HepG2 (cell line): ENCODE results near the gene JPT1. TPM values are rescaled to one million over a fixed set of nuclear protein-coding genes. Genes with fewer than 3 reads are reported as not detected.

Experiments used
- ATAC-seq: fragments of 200-7000 bp; cut with Tn5 transposase; 3 replicates; pipeline ENCODE4 v1.9.1; 2020; ENCODE audit warnings: mild to moderate bottlenecking, moderate library complexity
- BruUV-seq: library from RNA; stranded (reverse); fragments of 400-500 nt; replicated peaks from 2 replicates; lab custom pipeline; 2021; lab: Mats Ljungman, UMichigan
- CTCF ChIA-PET: fragments of 300-600 bp; formaldehyde crosslinking; extraction: SDS; loops from one replicate; lab custom pipeline; 2021; ENCODE audit warnings: low total read pairs, inconsistent platforms, low intra/inter-chr PET ratio; lab: Yijun Ruan, JAX
- POLR2A ChIA-PET: fragments of 350-600 bp; sonication (Branson Sonifier 250); formaldehyde crosslinking; loops from one replicate; lab custom pipeline; 2020; ENCODE audit warnings: antibody characterized with exemption, inconsistent platforms; lab: Yijun Ruan, JAX
- DNase-seq: peaks from one replicate; pipeline ENCODE4 v3.0.0-alpha.2; 2015; ENCODE audit warnings: low spot score
- FAIRE-seq: peaks from 3 replicates; lab custom pipeline; 2011; peaks lifted over from hg19 to GRCh38; lab: Jason Lieb, UNC
- H2AFZ ChIP-seq: one replicate; pipeline ENCODE4 v1.6.1; 2011; ENCODE audit warnings: low read length, inconsistent platforms
- H3K27ac ChIP-seq: fragments of 300-600 bp; 3 replicates; pipeline ENCODE4 v1.8.0; 2011; ENCODE audit warnings: mixed run types, mild to moderate bottlenecking, mixed read lengths, low read length, inconsistent platforms; ENCODE audit not compliant: insufficient read depth; ENCODE audit errors: extremely low read length
- H3K27me3 ChIP-seq, 2 experiments: fragments of 200-600 bp in 1 of 2; 2 replicates in 1 of 2; 3 replicates in 1 of 2; pipeline versions ENCODE4 v1.6.0 to v1.8.0; 2011; ENCODE audit warnings: low read length in 2 of 2, mild to moderate bottlenecking in 2 of 2, moderate library complexity in 2 of 2, inconsistent platforms in 1 of 2; ENCODE audit not compliant: insufficient read depth in 2 of 2, control insufficient read depth in 1 of 2
- H3K36me3 ChIP-seq, 2 experiments: fragments of 200-600 bp in 1 of 2; replicated peaks in 1 of 2; 2 replicates in 1 of 2; 3 replicates in 1 of 2; pipeline versions ENCODE4 v1.5.1 to v1.8.0; 2011; ENCODE audit warnings: low read length in 2 of 2, inconsistent platforms in 1 of 2; ENCODE audit not compliant: insufficient read depth in 2 of 2, control insufficient read depth in 1 of 2
- H3K4me1 ChIP-seq: 2 replicates; pipeline ENCODE4 v1.5.1; 2012; ENCODE audit warnings: low read length, inconsistent platforms; ENCODE audit not compliant: insufficient read depth
- H3K4me2 ChIP-seq: 2 replicates; pipeline ENCODE4 v1.6.0; 2011; ENCODE audit warnings: low read depth, low read length, inconsistent platforms
- H3K4me3 ChIP-seq, 3 experiments: fragments of 200-600 bp in 1 of 3; sonication (generic), shearing (Covaris generic) in 1 of 3; replicated peaks in 1 of 3; 2 replicates each; pipeline ENCODE4 v1.5.1; 2011 to 2016; ENCODE audit warnings: low read length in 3 of 3, inconsistent platforms in 2 of 3, low read depth in 2 of 3, mild to moderate bottlenecking in 2 of 3, control low read depth in 1 of 3, mixed read lengths in 1 of 3; ENCODE audit not compliant: insufficient read depth in 1 of 3
- H3K79me2 ChIP-seq: one replicate; pipeline ENCODE4 v1.6.1; 2011; ENCODE audit warnings: low read length, inconsistent platforms; ENCODE audit not compliant: insufficient read depth
- H3K9ac ChIP-seq: 2 replicates; pipeline ENCODE4 v1.6.0; 2011; ENCODE audit warnings: mild to moderate bottlenecking, low read depth, low read length, inconsistent platforms; ENCODE audit not compliant: insufficient read depth
- H3K9me3 ChIP-seq: 2 replicates; pipeline ENCODE4 v1.5.1; 2012; ENCODE audit warnings: mild to moderate bottlenecking, low read length
- H4K20me1 ChIP-seq: 2 replicates; pipeline ENCODE4 v1.6.0; 2011; ENCODE audit warnings: inconsistent platforms, mild to moderate bottlenecking, low read length, moderate library complexity; ENCODE audit not compliant: insufficient read depth
- ATF7 ChIP-seq, 2 experiments: fragments of 450-650 bp in 1 of 2; sonication (generic) in 1 of 2; formaldehyde crosslinking in 1 of 2; IDR thresholded peaks; 2 replicates each; pipeline versions ENCODE4 v1.4.0 to v1.6.1; 2016 to 2020; ENCODE audit warnings: antibody characterized with exemption in 1 of 2, mild to moderate bottlenecking in 1 of 2, missing genetic modification reagents in 1 of 2
- ELF1 ChIP-seq: sonication (generic); formaldehyde crosslinking; IDR thresholded peaks from 2 replicates; pipeline ENCODE4 v1.4.0; 2020; ENCODE audit warnings: missing genetic modification reagents
- ERF ChIP-seq: IDR thresholded peaks from 2 replicates; pipeline ENCODE4 v1.6.1; 2018; ENCODE audit warnings: missing biosample characterization, missing genetic modification reagents
- GABPB1 ChIP-seq: IDR thresholded peaks from 2 replicates; pipeline ENCODE4 v1.6.1; 2016; ENCODE audit warnings: mild to moderate bottlenecking, missing genetic modification reagents, moderate library complexity, missing compliant biosample characterization
- GPN1 ChIP-seq: sonication (generic); formaldehyde crosslinking; IDR thresholded peaks from 2 replicates; pipeline ENCODE4 v1.5.1; 2020; ENCODE audit warnings: missing genetic modification reagents, borderline replicate concordance
- IKZF4 ChIP-seq: sonication (generic); formaldehyde crosslinking; IDR thresholded peaks from 2 replicates; pipeline ENCODE4 v1.5.1; 2020; ENCODE audit warnings: borderline replicate concordance, mild to moderate bottlenecking, low read depth, missing genetic modification reagents; ENCODE audit errors: not compliant biosample characterization
- JUND ChIP-seq: sonication (generic); formaldehyde crosslinking; IDR thresholded peaks from 2 replicates; pipeline ENCODE4 v1.8.0; 2022; ENCODE audit warnings: mild to moderate bottlenecking, missing genetic modification reagents
- PAF1 ChIP-seq: IDR thresholded peaks from 2 replicates; pipeline ENCODE4 v1.6.1; 2016; ENCODE audit warnings: missing genetic modification reagents, missing compliant biosample characterization
- SSRP1 ChIP-seq: IDR thresholded peaks from 2 replicates; pipeline ENCODE4 v1.6.1; 2016; ENCODE audit warnings: control low read depth
- THYN1 ChIP-seq: sonication (generic); formaldehyde crosslinking; IDR thresholded peaks from 2 replicates; pipeline ENCODE4 v1.8.1; 2023; ENCODE audit warnings: low read depth, mild to moderate bottlenecking, moderate library complexity, missing genetic modification reagents, borderline replicate concordance
- ZC3H4 ChIP-seq: sonication (generic); formaldehyde crosslinking; IDR thresholded peaks from 2 replicates; pipeline ENCODE4 v1.4.0; 2020; ENCODE audit warnings: missing genetic modification reagents, borderline replicate concordance
- ZFP36L1 ChIP-seq: sonication (generic); formaldehyde crosslinking; IDR thresholded peaks from 2 replicates; pipeline ENCODE4 v1.8.0; 2022; ENCODE audit warnings: mild to moderate bottlenecking, missing genetic modification reagents, moderate library complexity
- ZNF292 ChIP-seq: sonication (generic); formaldehyde crosslinking; IDR thresholded peaks from 2 replicates; pipeline ENCODE4 v1.8.1; 2022; ENCODE audit warnings: mild to moderate bottlenecking, low read depth, missing genetic modification reagents, borderline replicate concordance
- ZNF614 ChIP-seq: IDR thresholded peaks from 2 replicates; pipeline ENCODE4 v1.6.1; 2018; ENCODE audit warnings: missing biosample characterization, missing genetic modification reagents, inconsistent platforms, borderline replicate concordance
- ZNF770 ChIP-seq: sonication (generic); formaldehyde crosslinking; IDR thresholded peaks from 2 replicates; pipeline ENCODE4 v1.5.0; 2020; ENCODE audit warnings: mild to moderate bottlenecking, missing genetic modification reagents
- ZNF891 ChIP-seq: sonication (generic); formaldehyde crosslinking; IDR thresholded peaks from 2 replicates; pipeline ENCODE4 v1.5.0; 2020; ENCODE audit warnings: mild to moderate bottlenecking, missing genetic modification reagents
- in situ Hi-C: cut with HindIII; loops from 2 replicates; pipeline ENCODE4 v1.10.0; 2017; ENCODE audit warnings: low pct_unique_long_range_greater_than_20kb; ENCODE audit not compliant: extremely low pct_ligation_motif_present
- intact Hi-C: fragments of 100-400 bp; cut with micrococcal nuclease; formaldehyde crosslinking; loops from one replicate; pipeline ENCODE4 v1.10.0; 2022; ENCODE audit not compliant: unreplicated experiment
- polyA plus RNA-seq, 8 experiments: library from polyadenylated mRNA; depleted of rRNA in 3 of 8; stranded (reverse) in 7 of 8; unstranded in 1 of 8; fragments of >200 nt; fragmentation: Illumina TruSeq in 4 of 8; extraction: Trizol in 4 of 8; gene quantifications; 2 replicates each; pipeline versions ENCODE4 v1.2.1 to v1.2.3, GENCODE V29; 2011 to 2016; ENCODE audit warnings: low read depth in 4 of 8, missing spikeins in 1 of 8, mixed read lengths in 1 of 8; ENCODE audit not compliant: insufficient read depth in 1 of 8
- total RNA-seq, 5 experiments: library from RNA; depleted of rRNA; stranded (reverse); fragments of >200 nt; fragmentation: Illumina TruSeq; extraction: Trizol; gene quantifications; 2 replicates each; pipeline ENCODE4 v1.2.3, GENCODE V29; 2016; ENCODE audit warnings: low read depth in 1 of 5

JPT1 gene
- total and polyA plus RNA-seq, 2 of the 13 experiments (the other 11 are each of a cell fraction or from before 2014, with no cell fraction given): 43.3 to 256 TPM

GRCh38 chr17:75115555-75115954 lies 38.8 kb downstream of the JPT1 start:
- in situ Hi-C loops (no loop called here), intact Hi-C loops (no loop called here)
- ChIA-PET CTCF (interaction anchor here (2.4 kb wide), 1 partner anchor 15 kb away, joined by 26 read pairs; the partner anchor contains the start of gene NT5C), POLR2A (interaction anchor here (0.6 to 2.3 kb wide), 2 partner anchors 59 to 85 kb away, joined by 4 to 15 read pairs; no protein-coding TSS in a partner anchor)
- no peak overlapping the region for H3K9ac ChIP-seq
- no peak overlapping the region for H3K4me2 ChIP-seq
- DNase-seq: no peak
- no peak overlapping the region for H3K4me3 ChIP-seq
- BruUV-seq: no TSS peak
- no peaks in the 10 kb centered on the region for H3K9me3 ChIP-seq
- H4K20me1 ChIP-seq: no peaks in the 10 kb centered on the region
- no peak for ATAC-seq
- peaks cover 0 to 3% of the 10 kb centered on the region in 2 experiments; a peak in 3 of 5 replicates for H3K36me3 ChIP-seq
- H3K4me1 ChIP-seq: peaks cover 28% of the 10 kb centered on the region
- H2AFZ ChIP-seq: no peak overlapping the region
- no peak for FAIRE-seq
- H3K27ac ChIP-seq: no peak overlapping the region
- TF ChIP-seq ELF1 (no peak), ZNF770 (CRISPR knock-in tag) (no peak), ZNF614 (no peak), ATF7 (IDR thresholded peaks at IDR 0.05) (no peak), ATF7 (CRISPR knock-in tag; IDR thresholded peaks at IDR 0.05) (no peak), ZNF891 (no peak), GABPB1 (CRISPR knock-in tag) (no peak), ZNF292 (no peak), THYN1 (CRISPR knock-in tag) (no peak), GPN1 (CRISPR knock-in tag) (no peak), ZFP36L1 (CRISPR knock-in tag) (no peak), ERF (CRISPR knock-in tag) (no peak), SSRP1 (CRISPR knock-in tag) (no peak), PAF1 (CRISPR knock-in tag) (no peak), JUND (CRISPR knock-in tag) (no peak), IKZF4 (CRISPR knock-in tag) (no peak), ZC3H4 (CRISPR knock-in tag) (no peak)
- H3K27me3 ChIP-seq: no peaks in the 10 kb centered on the region
- peaks cover 4% of the 10 kb centered on the region for H3K79me2 ChIP-seq
